ENCODE data around the gene CDH4.

The CDH4 gene

GRCh38 chr20:61860260-61860987, 608.4 kb downstream of the CDH4 start:
- H3K27ac ChIP-seq, result no peak overlapping the region
- TF ChIP-seq ZFX (IDR thresholded peaks at IDR 0.05; ENCODE audit: borderline replicate concordance) (no peak), CTCF (IDR thresholded peaks at IDR 0.05) (no peak)

DNA sequence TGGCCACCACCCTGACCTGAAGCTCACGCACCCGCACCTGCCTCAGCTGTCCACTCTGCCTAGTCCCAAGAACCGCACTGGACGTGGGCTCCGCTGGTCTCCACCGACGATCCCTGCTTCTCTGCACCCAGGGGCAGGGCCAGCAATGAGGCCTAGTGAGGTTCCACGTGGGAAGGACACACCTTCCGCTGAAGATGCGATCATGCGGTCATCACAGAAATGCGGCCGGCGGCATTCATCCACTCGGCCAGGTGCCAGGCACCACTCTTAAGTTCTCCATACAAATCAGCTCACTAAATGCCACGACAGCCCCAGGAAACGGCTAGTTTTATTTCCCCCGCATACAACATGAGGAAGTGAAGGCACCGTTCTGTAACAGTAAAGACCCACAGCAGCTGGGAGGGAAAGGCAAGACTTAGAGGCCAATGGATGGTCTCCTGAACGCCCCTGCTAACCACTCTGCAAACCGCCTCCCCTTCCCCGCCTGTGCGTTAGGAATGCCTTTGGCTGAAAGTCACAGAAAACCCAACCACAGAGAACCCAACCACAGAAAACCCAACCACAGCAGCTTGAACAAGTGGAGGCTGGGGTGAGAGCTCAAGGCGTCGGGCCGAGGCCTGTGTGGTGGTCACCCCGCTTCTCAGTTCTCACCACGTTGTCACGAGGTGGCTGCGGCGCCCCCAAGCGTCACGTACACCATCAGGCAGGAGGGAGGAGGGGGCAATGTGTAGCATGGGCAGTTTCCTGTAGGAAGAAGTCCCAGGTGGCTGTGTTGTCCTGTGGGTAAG, 609.2 kb downstream of the CDH4 start:
- TF ChIP-seq ZFX (IDR thresholded peaks at IDR 0.05; ENCODE audit: borderline replicate concordance) (no peak), CTCF (IDR thresholded peaks at IDR 0.05) (no peak)
- H3K27ac ChIP-seq, result no peak overlapping the region

- no peak for TF ChIP-seq ZFX (IDR thresholded peaks at IDR 0.05; ENCODE audit: borderline replicate concordance)
- TF ChIP-seq CTCF (IDR thresholded peaks at IDR 0.05), result no peak
- no peak overlapping the region for H3K27ac ChIP-seq
These were observed 609.8 kb downstream of the CDH4 start for GRCh38 chr20:61861858-61862257.

- TF ChIP-seq CTCF (IDR thresholded peaks at IDR 0.05), result no peak
- TF ChIP-seq ZFX (IDR thresholded peaks at IDR 0.05; ENCODE audit: borderline replicate concordance), result no peak
These were observed 610.8 kb downstream of the CDH4 start for GRCh38 chr20:61862881-61863280.

DNA sequence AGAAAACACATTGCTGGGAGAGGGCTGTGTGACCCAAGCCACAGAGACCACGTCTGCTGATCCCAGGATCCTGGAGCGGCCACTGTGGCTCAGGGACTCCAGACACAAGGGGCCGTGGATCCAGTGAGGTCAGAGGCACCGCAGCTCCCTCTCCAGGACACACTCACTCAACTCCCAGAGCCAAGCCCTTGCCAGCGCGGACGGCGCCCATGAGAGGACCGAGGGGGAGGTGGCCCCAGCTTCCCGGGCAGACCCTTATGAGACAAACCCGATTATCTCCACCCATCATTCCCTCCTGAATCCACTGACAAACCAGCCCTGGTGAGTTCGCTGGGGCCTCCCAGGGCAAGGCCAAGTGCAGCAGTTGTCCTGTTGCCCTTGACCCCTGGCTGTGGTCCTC, 612.4 kb downstream of the CDH4 start:
- TF ChIP-seq CTCF (IDR thresholded peaks at IDR 0.05) (no peak), ZFX (IDR thresholded peaks at IDR 0.05; ENCODE audit: borderline replicate concordance) (no peak)
- H3K27ac ChIP-seq, result no peak overlapping the region

More at GRCh38 chr20:61862881-61863280, 610.8 kb downstream of the CDH4 start:
- H3K27ac ChIP-seq, result no peak overlapping the region

GRCh38 chr20:61865353-61865752, 613.3 kb downstream of the CDH4 start:
- TF ChIP-seq CTCF (IDR thresholded peaks at IDR 0.05) (no peak), ZFX (IDR thresholded peaks at IDR 0.05; ENCODE audit: borderline replicate concordance) (no peak)
- no peak overlapping the region for H3K27ac ChIP-seq

DNA sequence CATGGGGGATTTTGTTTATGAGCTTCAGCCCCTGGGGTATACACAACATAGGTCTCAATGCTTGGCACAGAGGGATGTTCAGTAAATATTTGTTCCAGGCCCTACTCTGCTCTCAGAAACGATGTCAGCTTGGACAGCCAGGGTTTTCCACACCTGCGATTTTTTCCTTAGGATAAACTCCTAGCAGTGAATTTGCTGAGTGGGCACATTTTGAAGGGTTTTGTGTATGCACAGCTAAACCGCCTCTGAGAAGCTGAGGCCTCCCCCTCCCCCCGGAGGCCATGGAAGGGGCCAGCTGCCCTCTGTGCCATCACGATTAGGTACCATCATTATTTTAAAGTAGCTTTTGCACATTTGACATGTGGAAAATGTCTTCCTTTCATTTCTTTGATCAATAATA, 614.1 kb downstream of the CDH4 start:
- H3K27ac ChIP-seq, result no peak overlapping the region
- TF ChIP-seq CTCF (IDR thresholded peaks at IDR 0.05) (no peak), ZFX (IDR thresholded peaks at IDR 0.05; ENCODE audit: borderline replicate concordance) (no peak)
